IMR-90 (cell line): ENCODE results near the gene TAF11L12. TPM values are rescaled to one million over a fixed set of nuclear protein-coding genes. Genes with fewer than 3 reads are reported as not detected.
"Not testable (repeated sequence)": the region's sequence is repeated elsewhere in the genome, so short reads cannot be mapped to it uniquely, and the experiment has no call there.

ENCODE experiments used
- ATAC-seq: fragments of 200-7000 bp; cut with Tn5 transposase; 2 replicates; pipeline ENCODE4 v1.9.1; 2020; ENCODE audit warnings: low read depth, mild to moderate bottlenecking, moderate library complexity
- BruUV-seq: library from RNA; stranded (reverse); fragments of 400-500 nt; replicated peaks from 2 replicates; lab custom pipeline; 2021; lab: Mats Ljungman, UMichigan
- CTCF ChIA-PET: fragments of 300-600 bp; formaldehyde crosslinking; extraction: SDS; loops from one replicate; lab custom pipeline; 2021; ENCODE audit warnings: antibody characterized with exemption; lab: Yijun Ruan, JAX
- POLR2A ChIA-PET: fragments of 300-600 bp; sonication (Branson Sonifier 250); formaldehyde crosslinking; loops from one replicate; lab custom pipeline; 2022; ENCODE audit warnings: antibody characterized with exemption; ENCODE audit not compliant: unreplicated experiment; lab: Charles Lee
- DNase-seq: peaks from one replicate; pipeline ENCODE4 v3.0.0; 2013
- H2AFZ ChIP-seq: replicated peaks from 2 replicates; pipeline ENCODE3; 2013; ENCODE audit warnings: low read length, mild to moderate bottlenecking; ENCODE audit not compliant: poor library complexity
- H2AK5ac ChIP-seq: 2 replicates; pipeline ENCODE4 v1.6.1; 2013; ENCODE audit warnings: low read depth, low read length, inconsistent platforms
- H2AK9ac ChIP-seq: replicated peaks from 2 replicates; pipeline ENCODE3; 2013; ENCODE audit warnings: mild to moderate bottlenecking, low read depth, low read length, moderate library complexity; ENCODE audit not compliant: poor library complexity
- H2BK120ac ChIP-seq: 2 replicates; pipeline ENCODE4 v1.6.1; 2013; ENCODE audit warnings: low read depth, low read length, inconsistent platforms
- H2BK15ac ChIP-seq: 3 replicates; pipeline ENCODE4 v1.6.1; 2013; ENCODE audit warnings: low read depth, low read length, inconsistent platforms
- H2BK20ac ChIP-seq: 2 replicates; pipeline ENCODE4 v1.6.1; 2013; ENCODE audit warnings: low read depth, mild to moderate bottlenecking, inconsistent platforms, low read length, moderate library complexity
- H2BK5ac ChIP-seq: 2 replicates; pipeline ENCODE4 v1.6.1; 2013; ENCODE audit warnings: mild to moderate bottlenecking, low read depth, low read length, inconsistent platforms; ENCODE audit not compliant: poor library complexity, severe bottlenecking
- H3K14ac ChIP-seq: replicated peaks from 2 replicates; pipeline ENCODE4 v1.6.1; 2013; ENCODE audit warnings: low read depth, low read length, inconsistent platforms
- H3K18ac ChIP-seq: 2 replicates; pipeline ENCODE4 v1.6.1; 2013; ENCODE audit warnings: low read depth, low read length, control low read depth
- H3K23ac ChIP-seq: 2 replicates; pipeline ENCODE4 v1.6.1; 2013; ENCODE audit warnings: low read depth, low read length, inconsistent platforms
- H3K27ac ChIP-seq: 2 replicates; pipeline ENCODE4 v1.5.1; 2013; ENCODE audit warnings: mild to moderate bottlenecking, control low read depth, low read length; ENCODE audit not compliant: insufficient read depth
- H3K27me3 ChIP-seq: 2 replicates; pipeline ENCODE4 v1.6.1; 2013; ENCODE audit warnings: low read length; ENCODE audit not compliant: control insufficient read depth, insufficient read depth
- H3K36me3 ChIP-seq: 2 replicates; pipeline ENCODE4 v1.6.1; 2013; ENCODE audit warnings: low read length, mixed read lengths; ENCODE audit not compliant: control insufficient read depth, insufficient read depth
- H3K4ac ChIP-seq: 2 replicates; pipeline ENCODE4 v1.6.1; 2013; ENCODE audit warnings: low read depth, low read length, inconsistent platforms
- H3K4me1 ChIP-seq: 2 replicates; pipeline ENCODE4 v1.6.1; 2013; ENCODE audit warnings: low read length, mixed read lengths; ENCODE audit not compliant: control insufficient read depth, insufficient read depth
- H3K4me2 ChIP-seq: 2 replicates; pipeline ENCODE4 v1.6.1; 2013; ENCODE audit warnings: low read depth, mild to moderate bottlenecking, control low read depth, low read length, moderate library complexity
- H3K4me3 ChIP-seq: 2 replicates; pipeline ENCODE4 v1.5.1; 2013; ENCODE audit warnings: low read depth, mild to moderate bottlenecking, control low read depth, low read length, moderate library complexity; ENCODE audit not compliant: insufficient read depth
- H3K56ac ChIP-seq: 2 replicates; pipeline ENCODE4 v1.6.1; 2013; ENCODE audit warnings: low read length, inconsistent platforms; ENCODE audit not compliant: insufficient read depth; ENCODE audit errors: extremely low read depth
- H3K79me1 ChIP-seq, 2 experiments: 2 replicates each; pipeline ENCODE4 v1.6.1; 2013; ENCODE audit warnings: low read length in 2 of 2, inconsistent platforms in 1 of 2, low read depth in 1 of 2
- H3K9ac ChIP-seq: 2 replicates; pipeline ENCODE4 v1.6.1; 2013; ENCODE audit warnings: low read depth, low read length, control low read depth
- H3K9me1 ChIP-seq: 2 replicates; pipeline ENCODE4 v1.6.1; 2013; ENCODE audit warnings: low read length, inconsistent platforms; ENCODE audit not compliant: insufficient read depth
- H3K9me3 ChIP-seq: 2 replicates; pipeline ENCODE4 v1.6.1; 2013; ENCODE audit warnings: low read length; ENCODE audit not compliant: control insufficient read depth, insufficient read depth
- H4K20me1 ChIP-seq: 2 replicates; pipeline ENCODE4 v1.6.1; 2013; ENCODE audit warnings: low read length, inconsistent platforms; ENCODE audit not compliant: insufficient read depth
- H4K5ac ChIP-seq: 2 replicates; pipeline ENCODE4 v1.6.1; 2013; ENCODE audit warnings: mild to moderate bottlenecking, low read depth, low read length, control low read depth
- H4K8ac ChIP-seq, 2 experiments: 2 replicates each; pipeline ENCODE4 v1.6.1; 2013; ENCODE audit warnings: low read depth in 2 of 2, low read length in 2 of 2, control low read depth in 1 of 2, inconsistent platforms in 1 of 2
- H4K91ac ChIP-seq: 2 replicates; pipeline ENCODE4 v1.6.1; 2013; ENCODE audit warnings: low read depth, low read length, inconsistent platforms; ENCODE audit not compliant: insufficient read depth
- WGBS, 2 experiments: methylation state at CpG; one replicate each; pipeline versions ENCODE4 v1.1.5 to v1.1.7; 2013; ENCODE audit warnings: missing lambda C conversion rate in 2 of 2; ENCODE audit not compliant: insufficient read length in 1 of 2; ENCODE audit errors: extremely low coverage in 2 of 2; 5-methylcytosine and 5-hydroxymethylcytosine counted together
- dilution Hi-C: fragments of 300-500 bp; cut with HindIII; formaldehyde crosslinking; loops from one replicate; pipeline ENCODE4 v1.14.3; 2018; ENCODE audit warnings: low sequenced_read_pairs; ENCODE audit not compliant: unreplicated experiment
- in situ Hi-C: fragments of 300-500 bp; cut with MboI; formaldehyde crosslinking; loops from 3 replicates; pipeline ENCODE4 v1.14.3; 2019; ENCODE audit warnings: low sequenced_read_pairs, inconsistent platforms, mixed read lengths
- intact Hi-C: fragments of 100-400 bp; cut with micrococcal nuclease; formaldehyde crosslinking; loops from 2 replicates; pipeline ENCODE4 v1.10.0; 2022
- polyA plus RNA-seq, 3 experiments: library from polyadenylated mRNA; depleted of rRNA; stranded (reverse); fragments of >200 nt; gene quantifications; 2 replicates each; pipeline ENCODE4 v1.2.3, GENCODE V29; 2012; ENCODE audit warnings: low replicate concordance in 1 of 3
- total RNA-seq: library from RNA; depleted of rRNA; stranded (reverse); fragments of >200 nt; gene quantifications from 2 replicates; pipeline ENCODE4 v1.2.3, GENCODE V29; 2012

Gene TAF11L12
- total and polyA plus RNA-seq, 2 of the 4 experiments (the other 2 are of a cell fraction) = not detected

DNA sequence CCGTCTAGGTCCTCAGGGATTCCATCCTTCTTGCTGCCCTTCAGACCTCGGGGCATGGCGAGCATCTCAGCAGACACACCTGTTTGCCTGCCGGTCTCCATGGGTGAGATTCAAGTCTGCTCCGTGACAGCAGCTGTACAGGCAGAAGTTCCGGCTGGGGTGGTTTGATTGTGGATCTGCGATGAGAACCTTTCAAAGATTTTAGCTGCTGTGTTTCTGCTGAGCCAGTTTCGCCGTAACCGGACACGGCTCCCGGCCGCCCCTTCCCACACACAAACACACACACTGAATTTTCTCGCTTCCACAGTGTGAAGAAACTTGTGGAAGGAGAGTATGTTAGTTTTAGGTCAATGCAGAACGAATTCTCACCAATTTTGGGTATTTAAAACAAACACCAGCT lies 12.5 kb upstream of the TAF11L12 start, which contains the start of gene TAF11L10:
TSS of gene TAF11L10 (minus strand) at position 101 of the 400 bp plus-strand sequence.
- H3K9me3 ChIP-seq, H2BK15ac ChIP-seq, H4K5ac ChIP-seq, H3K23ac ChIP-seq, DNase-seq, H2AK5ac ChIP-seq, H2AK9ac ChIP-seq, H2AFZ ChIP-seq, ATAC-seq, H3K4me2 ChIP-seq, H3K9ac ChIP-seq, H3K27me3 ChIP-seq, dilution Hi-C loops, CTCF ChIA-PET, POLR2A ChIA-PET, H3K4ac ChIP-seq, H3K56ac ChIP-seq, H3K4me3 ChIP-seq, H2BK5ac ChIP-seq, in situ Hi-C loops, H3K27ac ChIP-seq, H2BK20ac ChIP-seq, H4K20me1 ChIP-seq, H3K9me1 ChIP-seq, H3K4me1 ChIP-seq, intact Hi-C loops, BruUV-seq, H3K36me3 ChIP-seq, H2BK120ac ChIP-seq, H4K91ac ChIP-seq, H3K18ac ChIP-seq, H3K14ac ChIP-seq, H3K79me1 ChIP-seq, H4K8ac ChIP-seq: not testable (repeated sequence)
- WGBS, 2 experiments = no CpG with 5 or more reads among the region's 15 CpGs

DNA sequence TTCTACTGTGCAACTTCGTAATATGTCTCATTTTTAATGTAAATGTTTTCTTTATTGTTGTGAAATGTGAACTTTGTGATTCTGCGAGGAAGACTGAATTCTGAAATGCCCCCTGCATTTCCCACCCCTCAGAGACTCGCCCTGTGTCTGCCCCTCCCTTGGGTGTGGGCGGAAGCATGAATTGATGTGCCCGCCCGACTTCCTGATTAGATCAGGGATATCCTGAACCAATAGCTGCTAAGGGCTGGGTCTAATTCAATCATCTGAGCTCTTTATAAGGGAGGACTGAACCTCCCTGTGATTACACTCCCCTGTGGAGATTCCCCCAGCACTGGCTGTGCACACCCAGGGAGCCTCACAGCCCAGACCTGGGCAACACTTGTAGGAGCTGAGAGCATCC lies 6.3 kb upstream of the TAF11L12 start, which contains the start of gene TAF11L11:
TSS of gene TAF11L11 (plus strand) at position 304 of the 400 bp plus-strand sequence.
- H3K9me3 ChIP-seq, ATAC-seq, H3K56ac ChIP-seq, H3K4ac ChIP-seq, H3K36me3 ChIP-seq, H3K18ac ChIP-seq, H4K8ac ChIP-seq, H3K9me1 ChIP-seq, H4K20me1 ChIP-seq, H3K23ac ChIP-seq, in situ Hi-C loops, DNase-seq, H2BK15ac ChIP-seq, H2AK5ac ChIP-seq, H3K4me2 ChIP-seq, H3K14ac ChIP-seq, H3K79me1 ChIP-seq, H2BK20ac ChIP-seq, intact Hi-C loops, H3K4me3 ChIP-seq, H2BK120ac ChIP-seq, BruUV-seq, H3K4me1 ChIP-seq, H4K5ac ChIP-seq, H3K27ac ChIP-seq, CTCF ChIA-PET, H2AK9ac ChIP-seq, H3K27me3 ChIP-seq, dilution Hi-C loops, H2BK5ac ChIP-seq, H4K91ac ChIP-seq, H3K9ac ChIP-seq, POLR2A ChIA-PET, H2AFZ ChIP-seq: not testable (repeated sequence)
- WGBS, 2 experiments = no CpG with 5 or more reads among the region's 6 CpGs
